ENCODE data around the gene TEX55. TPM values are rescaled to one million over a fixed set of nuclear protein-coding genes. Genes with fewer than 3 reads are reported as not detected.

The TEX55 gene
- total RNA-seq (2014; rRNA removed; shearing (Covaris generic)), result not detected in 2 replicates
- not detected in 2 replicates for polyA plus RNA-seq (2016; fragmentation: Nextera tagmentation; extraction: Ambion mirVana)

DNA sequence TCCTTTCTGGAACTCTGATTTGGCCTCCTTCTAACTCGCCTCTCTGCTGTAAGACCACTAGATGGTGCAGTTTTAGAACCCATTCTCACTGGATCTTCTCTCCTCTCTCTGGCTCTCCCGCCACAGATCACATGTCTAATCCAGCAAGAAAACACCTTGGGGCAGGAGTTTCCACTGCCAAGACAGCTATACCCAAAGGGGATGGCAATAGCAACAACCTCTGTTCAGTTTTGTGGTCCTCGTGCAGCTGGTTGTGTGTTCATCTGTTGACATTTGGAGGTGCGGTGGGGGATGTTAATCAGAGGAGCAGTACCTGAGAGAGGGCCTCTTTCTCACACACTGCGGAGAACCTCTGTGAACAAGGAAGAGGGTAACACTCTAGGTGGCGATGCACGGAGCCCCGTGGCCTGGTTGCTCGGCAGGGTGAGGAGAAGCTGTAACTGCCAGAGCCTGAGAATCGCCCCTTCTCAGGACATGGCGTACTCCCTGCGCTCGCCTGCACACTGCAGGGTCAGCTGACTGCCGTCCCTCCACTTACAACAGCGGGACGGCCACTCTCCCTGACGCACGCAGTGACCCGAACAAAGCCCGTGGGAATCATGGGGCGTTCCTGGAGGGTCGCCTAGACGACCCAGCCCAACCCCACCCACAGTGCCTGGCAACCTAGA lies at the start of gene TEX55:
TEX55 (plus strand) TSS at position 666 of the 668 bp plus-strand sequence. CDS start 25 bp downstream, outside the sequence.
- no peaks in the 10 kb centered on the region for H3K9me3 ChIP-seq (ENCODE audit: low read depth)
- no peaks in the 10 kb centered on the region for H3K36me3 ChIP-seq (ENCODE audit: low read depth)
- no peaks in the 10 kb centered on the region for H3K79me2 ChIP-seq (ENCODE audit: insufficient read depth)
- H3K27ac ChIP-seq, result no peak within 1 kb of the TSS
- H3K4me2 ChIP-seq (ENCODE audit: unreplicated experiment), result no peak within 1 kb of the TSS
- in situ Hi-C loops (cut with MboI), result loop anchor here (10.0 kb wide), 1 partner anchor 99 kb away; the partner anchor contains the start of gene B4GALT4
- H3F3A ChIP-seq (ENCODE audit: insufficient read depth), result peaks cover 16% of the 10 kb centered on the region
- 66 to 69% methylated on average over 13 to 23 of the region's 23 CpGs for WGBS, 2 experiments (ENCODE audit: low coverage in 1 of 2, low lambda C conversion rate in 2 of 2, missing lambda C conversion rate in 2 of 2)
- peak within 1 kb of the TSS; percentile 53 for H2AFZ ChIP-seq
- H3K4me1 ChIP-seq (ENCODE audit: insufficient read depth), result peaks cover 14% of the 10 kb centered on the region
- TF ChIP-seq EZH2phosphoT487 (IDR thresholded peaks at IDR 0.05; ENCODE audit: insufficient read depth, low read depth) (no peak), EZH2 (IDR thresholded peaks at IDR 0.05; ENCODE audit: insufficient read depth, poor library complexity, severe bottlenecking) (no peak)
- no peaks in the 10 kb centered on the region for H3K27me3 ChIP-seq (replicated peaks; ENCODE audit: insufficient read depth)
- DNase-seq, result peak; percentile 78
- H3K9me2 ChIP-seq (ENCODE audit: insufficient read depth), result no peaks in the 10 kb centered on the region
- no peaks in the 10 kb centered on the region for H4K20me1 ChIP-seq (ENCODE audit: insufficient read depth)
- no peak within 1 kb of the TSS for H3K9ac ChIP-seq
- no peak within 1 kb of the TSS for H3K4me3 ChIP-seq

DNA sequence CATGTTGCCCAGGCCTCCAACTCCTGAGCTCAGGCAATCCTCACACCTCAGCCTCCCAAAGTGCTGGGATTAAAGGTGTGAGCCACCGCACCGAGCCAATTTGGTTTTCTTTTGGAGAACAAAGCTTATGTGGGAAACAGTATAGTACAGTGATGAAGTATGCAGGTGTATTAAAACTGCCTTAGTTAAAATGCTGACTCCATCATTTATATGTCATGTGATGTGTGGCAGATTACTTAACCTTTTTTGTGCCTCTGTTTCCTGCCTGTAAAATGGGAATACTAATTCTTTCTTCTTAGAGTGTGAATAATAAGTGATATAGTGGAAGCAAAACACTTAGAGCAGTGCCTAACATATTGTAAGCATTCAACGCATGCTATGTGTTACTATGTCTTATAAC lies 48.0 kb upstream of the TEX55 start:
- Histone ChIP-seq H3K27me3 (replicated peaks; ENCODE audit: insufficient read depth) (peaks cover 8% of the 10 kb centered on the region; the same call in 1 of the 2 replicates), H3F3A (ENCODE audit: insufficient read depth) (no peaks in the 10 kb centered on the region), H3K27ac (no peak overlapping the region), H2AFZ (no peak overlapping the region), H3K4me3 (no peak overlapping the region), H3K79me2 (ENCODE audit: insufficient read depth) (no peaks in the 10 kb centered on the region), H3K9me2 (ENCODE audit: insufficient read depth) (no peaks in the 10 kb centered on the region), H3K4me1 (ENCODE audit: insufficient read depth) (no peaks in the 10 kb centered on the region), H3K9me3 (ENCODE audit: low read depth) (no peaks in the 10 kb centered on the region), H3K4me2 (ENCODE audit: unreplicated experiment) (no peak overlapping the region), H3K9ac (no peak overlapping the region), H4K20me1 (ENCODE audit: insufficient read depth) (no peaks in the 10 kb centered on the region), H3K36me3 (ENCODE audit: low read depth) (no peaks in the 10 kb centered on the region)
- TF ChIP-seq EZH2 (IDR thresholded peaks at IDR 0.05; ENCODE audit: insufficient read depth, poor library complexity, severe bottlenecking) (no peak), EZH2phosphoT487 (IDR thresholded peaks at IDR 0.05; ENCODE audit: insufficient read depth, low read depth) (no peak)
- DNase-seq, result no peak
- 80 to 85% methylated on average over 3 of the region's 3 CpGs for whole genome bisulfite sequencing, 2 experiments (ENCODE audit: low coverage in 1 of 2, low lambda C conversion rate in 2 of 2, missing lambda C conversion rate in 2 of 2)
- in situ Hi-C loops (cut with MboI), result no loop called here

DNA sequence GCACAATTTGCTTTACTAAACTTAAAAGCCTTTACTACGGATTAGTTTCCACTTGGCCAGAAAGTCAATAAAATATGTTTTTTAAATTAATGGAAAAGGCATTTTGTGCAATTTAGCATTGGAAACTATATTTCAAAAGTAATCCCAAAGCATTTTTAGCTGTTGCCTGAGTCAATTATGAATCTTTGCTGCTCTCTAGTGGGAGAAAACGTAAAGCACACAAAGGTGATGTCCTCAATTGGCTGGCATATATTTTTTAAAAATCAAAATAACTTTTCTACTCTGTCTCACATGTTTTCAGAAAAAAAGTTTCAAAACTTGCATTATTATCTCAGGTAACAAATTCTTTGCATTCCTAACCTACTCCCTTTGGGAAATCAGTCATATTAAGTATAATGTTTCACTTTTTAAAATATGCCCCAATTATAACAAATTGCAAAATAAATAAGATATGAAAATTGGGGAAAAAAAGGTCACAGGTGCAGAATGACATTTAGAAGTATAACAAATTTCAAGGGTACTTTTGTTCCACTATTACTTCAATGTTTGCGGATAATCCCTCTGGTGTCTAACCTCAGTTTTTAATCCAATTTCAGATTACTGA lies 47.2 kb upstream of the TEX55 start:
- peak; percentile 59 for DNase-seq
- no peak overlapping the region for H3K9ac ChIP-seq
- peaks cover 8% of the 10 kb centered on the region; the same call in 1 of the 2 replicates for H3K27me3 ChIP-seq (replicated peaks; ENCODE audit: insufficient read depth)
- H3K4me3 ChIP-seq, result no peak overlapping the region
- H3K9me3 ChIP-seq (ENCODE audit: low read depth), result no peaks in the 10 kb centered on the region
- WGBS, 2 experiments (ENCODE audit: low coverage in 1 of 2, low lambda C conversion rate in 2 of 2, missing lambda C conversion rate in 2 of 2), result 34 to 35% methylated on average over 3 of the region's 3 CpGs
- no peak overlapping the region for H3K4me2 ChIP-seq (ENCODE audit: unreplicated experiment)
- in situ Hi-C loops (cut with MboI), result no loop called here
- no peaks in the 10 kb centered on the region for H3K4me1 ChIP-seq (ENCODE audit: insufficient read depth)
- TF ChIP-seq EZH2phosphoT487 (IDR thresholded peaks at IDR 0.05; ENCODE audit: insufficient read depth, low read depth) (no peak), EZH2 (IDR thresholded peaks at IDR 0.05; ENCODE audit: insufficient read depth, poor library complexity, severe bottlenecking) (no peak)
- no peak overlapping the region for H2AFZ ChIP-seq
- no peaks in the 10 kb centered on the region for H4K20me1 ChIP-seq (ENCODE audit: insufficient read depth)
- no peak overlapping the region for H3K27ac ChIP-seq
- H3K36me3 ChIP-seq (ENCODE audit: low read depth), result no peaks in the 10 kb centered on the region
- H3F3A ChIP-seq (ENCODE audit: insufficient read depth), result no peaks in the 10 kb centered on the region
- H3K79me2 ChIP-seq (ENCODE audit: insufficient read depth), result no peaks in the 10 kb centered on the region
- H3K9me2 ChIP-seq (ENCODE audit: insufficient read depth), result no peaks in the 10 kb centered on the region

DNA sequence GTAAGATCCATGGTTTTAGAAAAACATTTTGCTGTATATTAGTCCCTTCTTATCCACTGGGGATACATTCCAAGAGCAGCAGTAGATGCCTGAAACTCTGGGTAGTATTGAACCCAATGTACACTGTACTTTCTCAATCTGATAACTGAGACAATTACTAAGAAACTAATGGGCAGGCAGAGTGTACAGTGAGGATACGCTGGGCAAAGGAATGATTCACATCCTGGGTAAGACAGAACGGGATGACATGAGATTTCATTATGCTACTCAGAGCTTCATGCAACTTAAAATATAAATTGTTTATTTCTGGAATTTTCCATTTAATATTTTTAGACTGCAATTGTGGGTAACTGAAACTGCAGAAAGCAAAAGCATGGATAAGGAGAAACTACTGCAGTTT lies 46.2 kb upstream of the TEX55 start:
- no peaks in the 10 kb centered on the region for H3K4me1 ChIP-seq (ENCODE audit: insufficient read depth)
- H4K20me1 ChIP-seq (ENCODE audit: insufficient read depth), result no peaks in the 10 kb centered on the region
- H3K4me3 ChIP-seq, result no peak overlapping the region
- no peaks in the 10 kb centered on the region for H3K9me3 ChIP-seq (ENCODE audit: low read depth)
- in situ Hi-C loops (cut with MboI), result no loop called here
- no peaks in the 10 kb centered on the region for H3K79me2 ChIP-seq (ENCODE audit: insufficient read depth)
- DNase-seq, result peak; percentile 7
- no peak overlapping the region for H3K9ac ChIP-seq
- H3K36me3 ChIP-seq (ENCODE audit: low read depth), result no peaks in the 10 kb centered on the region
- H3K4me2 ChIP-seq (ENCODE audit: unreplicated experiment), result no peak overlapping the region
- H3K27ac ChIP-seq, result no peak overlapping the region
- no peaks in the 10 kb centered on the region for H3F3A ChIP-seq (ENCODE audit: insufficient read depth)
- TF ChIP-seq EZH2 (IDR thresholded peaks at IDR 0.05; ENCODE audit: insufficient read depth, poor library complexity, severe bottlenecking) (no peak), EZH2phosphoT487 (IDR thresholded peaks at IDR 0.05; ENCODE audit: insufficient read depth, low read depth) (no peak)
- no peaks in the 10 kb centered on the region for H3K9me2 ChIP-seq (ENCODE audit: insufficient read depth)
- WGBS, 2 experiments (ENCODE audit: low coverage in 1 of 2, low lambda C conversion rate in 2 of 2, missing lambda C conversion rate in 2 of 2), result 32 to 53% methylated on average over 2 of the region's 2 CpGs
- H2AFZ ChIP-seq, result no peak overlapping the region
- H3K27me3 ChIP-seq (replicated peaks; ENCODE audit: insufficient read depth), result peaks cover 8% of the 10 kb centered on the region; the same call in 1 of the 2 replicates

Measured in GM23248 (cell line).